Endometrial microvascular endothelial cells (primary cell): ENCODE results near the gene TNS4. TPM values are rescaled to one million over a fixed set of nuclear protein-coding genes. Genes with fewer than 3 reads are reported as not detected.

Experiments used
- in situ Hi-C: cut with HindIII; loops from 2 replicates; pipeline ENCODE4 v1.10.0; 2017; ENCODE audit warnings: low sequenced_read_pairs, low pct_unique_long_range_greater_than_20kb; ENCODE audit errors: inconsistent ontology term
- total RNA-seq: library from RNA; depleted of rRNA; stranded (reverse); fragments of >200 nt; gene quantifications from one replicate; pipeline ENCODE4 v1.2.3, GENCODE V29; 2015; ENCODE audit errors: inconsistent ontology term

The TNS4 gene
- total RNA-seq, 1 donor from 2014 or later, result not detected

DNA sequence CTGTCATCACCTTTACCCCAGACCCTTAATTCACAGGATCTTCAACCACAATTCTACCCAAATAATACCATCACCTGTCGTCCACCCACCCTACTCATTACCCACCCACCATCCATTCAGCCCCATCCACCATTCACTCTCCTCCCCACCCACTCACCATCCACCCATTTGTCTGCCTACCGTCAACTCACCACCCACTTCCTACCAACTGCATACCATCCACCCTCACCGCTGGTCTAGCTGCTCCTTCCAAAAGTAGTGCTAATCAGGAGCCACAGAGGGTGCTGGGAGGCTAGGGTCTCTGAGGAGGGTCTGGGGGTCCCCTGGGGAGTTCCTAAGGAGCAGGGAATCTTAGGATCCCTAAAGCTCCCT, 70.2 kb downstream of the TNS4 start:
- in situ Hi-C loops, result no loop called here

GRCh38 chr17:40430272-40431230, 70.9 kb downstream of the TNS4 start:
- in situ Hi-C loops, result no loop called here

DNA sequence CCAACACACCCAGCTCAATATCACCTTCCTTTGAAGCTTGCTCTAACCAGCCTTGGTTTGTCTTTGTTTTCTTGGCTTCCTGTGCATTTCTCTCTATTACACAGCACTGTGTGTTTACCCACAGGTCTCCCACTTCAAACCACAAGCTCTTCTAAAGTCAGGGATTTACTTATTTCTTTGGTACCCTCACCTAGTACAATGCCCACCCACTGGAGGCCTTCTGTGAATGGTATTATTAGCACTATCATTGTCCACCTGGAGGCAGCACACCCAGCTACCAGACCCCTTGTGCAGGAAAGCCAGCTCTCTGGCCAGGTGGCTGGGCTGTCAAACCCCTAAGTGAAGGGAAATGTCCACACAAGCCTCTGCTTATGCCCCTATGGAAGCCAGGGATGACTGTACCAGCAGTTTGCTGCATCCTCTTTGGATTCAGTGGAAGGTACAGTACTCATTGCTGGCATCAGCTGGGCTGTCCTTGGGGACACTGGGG, 74.4 kb downstream of the TNS4 start:
- in situ Hi-C loops, result no loop called here

Other genes with a start within 250 kb of the TNS4 start
- 40.8 TPM for gene CDC6, start 213.7 kb downstream of the TNS4 start, total RNA-seq
- gene RARA, start 192.4 kb downstream of the TNS4 start, total RNA-seq, result 32.1 TPM
- not detected for gene GJD3, start 136.9 kb downstream of the TNS4 start, total RNA-seq
- 113 TPM for gene TOP2A, start 83.7 kb downstream of the TNS4 start, total RNA-seq
- 66.7 TPM for gene IGFBP4, start 58.2 kb downstream of the TNS4 start, total RNA-seq
- gene CCR7, start 63.8 kb upstream of the TNS4 start, total RNA-seq, result not detected
- 62.3 TPM for gene SMARCE1, start 146.2 kb upstream of the TNS4 start, total RNA-seq
- gene KRT222, start 163.6 kb upstream of the TNS4 start, total RNA-seq, result not detected
- gene KRT24, start 202.1 kb upstream of the TNS4 start, total RNA-seq, result not detected